Heart left ventricle (tissue), 16 donors: ENCODE measurements around the gene ARID5A. TPM values are rescaled to one million over a fixed set of nuclear protein-coding genes. Genes with fewer than 3 reads are reported as not detected.
A peak's percentile ranks its signal among the peaks of the same experiment; 100 is the strongest.

Experiments used
- ATAC-seq, 4 donors: fragments of 200-7000 bp; cut with Tn5 transposase; one replicate each; pipeline ENCODE4 v1.9.1; 2020 to 2022; ENCODE audit warnings: moderate library complexity in 4 of 4, mild to moderate bottlenecking in 3 of 4, moderate number of reproducible peaks in 1 of 4
- DNase-seq, 5 donors: peaks; one replicate each; pipeline ENCODE4 v3.0.0-alpha.2; 2020
- H3K27ac ChIP-seq, 12 donors: fragments of 200-600 bp; sonication (generic) in 4 of 12; one replicate each; pipeline versions ENCODE4 v1.5.0 to v1.8.0; 2016 to 2022; ENCODE audit warnings: mild to moderate bottlenecking in 2 of 12
- H3K27me3 ChIP-seq, 9 donors: fragments of 200-600 bp; sonication (generic) in 2 of 9; one replicate each; pipeline versions ENCODE4 v1.5.1 to v1.8.0; 2016 to 2022; ENCODE audit warnings: mild to moderate bottlenecking in 3 of 9
- H3K36me3 ChIP-seq, 9 donors: fragments of 200-600 bp; sonication (generic) in 2 of 9; one replicate each; pipeline versions ENCODE4 v1.5.0 to v1.8.0; 2018 to 2022; ENCODE audit warnings: mild to moderate bottlenecking in 2 of 9
- H3K4me1 ChIP-seq, 12 donors: fragments of 200-600 bp; sonication (generic) in 4 of 12; one replicate each; pipeline versions ENCODE4 v1.5.0 to v1.8.0; 2016 to 2022; ENCODE audit warnings: mild to moderate bottlenecking in 3 of 12
- H3K4me3 ChIP-seq, 12 donors: fragments of 200-600 bp; sonication (generic) in 4 of 12; one replicate each; pipeline versions ENCODE4 v1.5.0 to v1.8.0; 2017 to 2022; ENCODE audit warnings: mild to moderate bottlenecking in 9 of 12, moderate library complexity in 4 of 12
- H3K9me3 ChIP-seq, 12 donors: fragments of 200-600 bp; sonication (generic) in 4 of 12; one replicate each; pipeline versions ENCODE4 v1.5.0 to v1.8.0; 2016 to 2022; ENCODE audit warnings: mild to moderate bottlenecking in 1 of 12
- POLR2A ChIP-seq, 2 donors: fragments of 450-650 bp; IDR thresholded peaks; one replicate each; pipeline ENCODE4 v1.6.1; 2017; ENCODE audit warnings: antibody characterized with exemption in 2 of 2, mild to moderate bottlenecking in 2 of 2, moderate library complexity in 2 of 2
- WGBS, 4 donors: extraction: QIAGEN DNeasy Blood & Tissue Kit in 2 of 4; methylation state at CpG; one replicate each; pipeline versions ENCODE4 v1.1.5 to v1.1.7; 2013 to 2018; 5-methylcytosine and 5-hydroxymethylcytosine counted together
- intact Hi-C, 10 donors: fragments of 100-400 bp; cut with DNase I; formaldehyde crosslinking; loops; one replicate each; pipeline versions ENCODE4 v1.11.1 to v1.14.2; 2022
- polyA plus RNA-seq, 2 donors: library from polyadenylated mRNA; stranded (reverse); fragments of 200-250 nt; gene quantifications; one replicate each; pipeline ENCODE4 v1.2.3, GENCODE V29; 2013
- total RNA-seq, 9 donors: library from RNA; depleted of rRNA in 2 of 9; stranded (reverse); fragments of >200 nt in 2 of 9; fragmentation: NEBNext Ultra II Directional in 3 of 9; extraction: Animal tissue kit (Norgen Biotek cat#: 25700) in 3 of 9; gene quantifications; one replicate each; pipeline versions ENCODE4 v1.1.0 to v1.2.4, GENCODE V29; 2016 to 2023
- TF ChIP-seq, protein P1 (sequence below), 12 donors: fragments of 200-600 bp; sonication (generic) in 4 of 12; IDR thresholded peaks; one replicate each; pipeline versions ENCODE4 v1.5.0 to v1.8.0; 2018 to 2022; ENCODE audit warnings: antibody characterized with exemption in 12 of 12, mild to moderate bottlenecking in 5 of 12
- donor health status: ischemic (EF 13 %, LVEDD 7.1; RV severe dilation, severe dysfunction).
- donor health status: healthy with polysubstance abuse.
- donor health status: DM: no; HTN: yes; CAD: no.
- donor health status: DM: no; HTN: no; CAD: no.
- donor health status: ischemic (EF 25% LVEDD 6.9; RV normal size, moderate dysfunction).
- donor health status: ischemic (EF 25% LVEDD 5.7; RV mildly dilated, moderate dysfunction).
- donor health status: healthy.
- donor health status: DM: yes; HTN: yes; CAD: no.
- donor health status: ischemic (EF 35%, LVEDD 5.7; RV mildly dilated, moderate dysfunction).
- donor health status: nonischemic (EF 11% LVEDD 7.7; RV severe dilation, severe dysfunction).
- donor health status: DM: yes; HTN: yes; CAD: no.
- donor health status: PGD.
- donor health status: ischemic (EF 29% LVEDD 5.4; RV normal size, mild dysfunction).
- donor health status: nonischemic (EF 23%, LVEDD 6.1; RV moderate dilation, normal function).

The ARID5A gene
- total and polyA plus RNA-seq, 11 donors = 13.3 to 50.2 (median 35.6) TPM

DNA sequence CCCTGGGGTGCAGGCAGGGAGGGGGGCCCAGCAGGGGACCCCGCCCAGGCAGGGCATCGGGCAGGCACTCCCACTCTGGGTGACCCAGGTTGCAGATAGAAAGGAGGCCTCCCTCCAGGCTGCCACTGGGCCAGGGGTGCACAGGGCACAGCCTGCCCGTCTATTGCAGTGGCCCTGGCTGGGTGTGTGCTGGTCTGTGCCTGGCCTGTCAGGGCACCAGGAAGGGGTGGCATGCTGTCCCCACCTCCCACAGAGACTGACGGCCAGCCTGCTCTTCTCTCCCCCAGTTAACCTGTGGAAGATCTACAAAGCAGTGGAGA is 12.9 kb downstream of the ARID5A start:
- Histone ChIP-seq H3K27ac (peak overlapping the region in 1 of 12 donors; percentile 19), H3K27me3 (no peaks in the 10 kb centered on the region), H3K9me3 (no peaks in the 10 kb centered on the region), H3K4me1 (peaks cover 0 to 31% (median 6%) of the 10 kb centered on the region in 12 donors), H3K4me3 (no peak overlapping the region), H3K36me3 (peaks cover 2 to 90% (median 65%) of the 10 kb centered on the region in 9 donors)
- no peak for ATAC-seq
- DNase-seq = no peak
- TF ChIP-seq, protein P1, sequence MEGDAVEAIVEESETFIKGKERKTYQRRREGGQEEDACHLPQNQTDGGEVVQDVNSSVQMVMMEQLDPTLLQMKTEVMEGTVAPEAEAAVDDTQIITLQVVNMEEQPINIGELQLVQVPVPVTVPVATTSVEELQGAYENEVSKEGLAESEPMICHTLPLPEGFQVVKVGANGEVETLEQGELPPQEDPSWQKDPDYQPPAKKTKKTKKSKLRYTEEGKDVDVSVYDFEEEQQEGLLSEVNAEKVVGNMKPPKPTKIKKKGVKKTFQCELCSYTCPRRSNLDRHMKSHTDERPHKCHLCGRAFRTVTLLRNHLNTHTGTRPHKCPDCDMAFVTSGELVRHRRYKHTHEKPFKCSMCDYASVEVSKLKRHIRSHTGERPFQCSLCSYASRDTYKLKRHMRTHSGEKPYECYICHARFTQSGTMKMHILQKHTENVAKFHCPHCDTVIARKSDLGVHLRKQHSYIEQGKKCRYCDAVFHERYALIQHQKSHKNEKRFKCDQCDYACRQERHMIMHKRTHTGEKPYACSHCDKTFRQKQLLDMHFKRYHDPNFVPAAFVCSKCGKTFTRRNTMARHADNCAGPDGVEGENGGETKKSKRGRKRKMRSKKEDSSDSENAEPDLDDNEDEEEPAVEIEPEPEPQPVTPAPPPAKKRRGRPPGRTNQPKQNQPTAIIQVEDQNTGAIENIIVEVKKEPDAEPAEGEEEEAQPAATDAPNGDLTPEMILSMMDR (IDR thresholded peaks at IDR 0.05) = no peak
- no peak for TF ChIP-seq POLR2A (IDR thresholded peaks at IDR 0.05)
- intact Hi-C loops = no loop called here
- 67 to 94% (median 78%) methylated on average over 2 to 4 of the region's 4 CpGs for WGBS, 4 donors

DNA sequence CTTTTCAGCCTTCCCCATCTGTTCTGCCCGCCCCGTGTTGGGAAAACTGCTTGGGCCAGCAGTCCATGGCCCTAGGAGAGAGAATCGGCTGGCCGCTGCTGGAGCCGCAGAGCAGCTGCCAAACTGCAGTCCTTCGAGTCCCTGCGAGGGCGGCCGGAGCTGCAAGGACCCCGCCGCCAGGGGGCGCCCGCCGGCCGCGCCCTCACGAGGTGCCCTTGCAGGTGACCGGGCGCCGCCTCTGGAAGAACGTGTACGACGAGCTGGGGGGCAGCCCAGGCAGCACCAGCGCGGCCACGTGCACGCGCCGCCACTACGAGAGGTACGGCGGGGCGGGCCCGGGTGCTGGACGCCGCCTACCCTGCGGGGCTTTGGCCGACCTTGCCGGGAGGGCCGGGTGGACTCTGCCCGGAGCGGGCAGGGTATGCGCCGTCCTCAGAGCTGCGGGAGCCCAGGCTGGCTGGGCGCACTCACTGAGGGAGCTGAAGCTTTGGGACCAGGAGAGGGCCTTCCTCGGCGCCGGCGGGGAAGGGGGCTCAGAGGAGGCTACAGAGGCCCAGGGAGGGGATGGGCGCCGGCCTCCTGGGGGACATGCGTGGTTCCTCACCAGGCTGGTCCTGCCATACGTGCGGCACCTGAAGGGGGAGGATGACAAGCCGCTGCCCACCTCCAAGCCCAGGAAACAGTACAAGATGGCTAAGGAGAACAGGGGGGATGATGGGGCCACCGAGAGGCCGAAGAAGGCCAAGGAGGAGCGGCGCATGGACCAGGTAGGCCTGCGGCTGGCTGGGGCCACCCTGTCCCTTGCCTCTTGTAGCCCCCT is 13.6 kb downstream of the ARID5A start:
- Histone ChIP-seq H3K27ac (peak overlapping the region in 1 of 12 donors; percentile 19), H3K9me3 (no peaks in the 10 kb centered on the region), H3K4me1 (peaks cover 0 to 37% (median 9%) of the 10 kb centered on the region in 12 donors), H3K27me3 (no peaks in the 10 kb centered on the region), H3K36me3 (peaks cover 2 to 82% (median 59%) of the 10 kb centered on the region in 9 donors), H3K4me3 (no peak overlapping the region)
- intact Hi-C loops = loop anchor here in 1 of 10 donors (5.0 kb wide), 1 partner anchor 38 kb away; no protein-coding TSS in a partner anchor
- DNase-seq (peak in 1 of 5 donors; percentile 63), ATAC-seq (peak in 1 of 4 donors; percentile 9)
- TF ChIP-seq, protein P1 (IDR thresholded peaks at IDR 0.05) = peak in 10 of 12 donors; percentile 29 to 59 (median 44)
- no peak for TF ChIP-seq POLR2A (IDR thresholded peaks at IDR 0.05)
- 38 to 83% (median 73%) methylated on average over 13 to 61 of the region's 61 CpGs for WGBS, 4 donors

DNA sequence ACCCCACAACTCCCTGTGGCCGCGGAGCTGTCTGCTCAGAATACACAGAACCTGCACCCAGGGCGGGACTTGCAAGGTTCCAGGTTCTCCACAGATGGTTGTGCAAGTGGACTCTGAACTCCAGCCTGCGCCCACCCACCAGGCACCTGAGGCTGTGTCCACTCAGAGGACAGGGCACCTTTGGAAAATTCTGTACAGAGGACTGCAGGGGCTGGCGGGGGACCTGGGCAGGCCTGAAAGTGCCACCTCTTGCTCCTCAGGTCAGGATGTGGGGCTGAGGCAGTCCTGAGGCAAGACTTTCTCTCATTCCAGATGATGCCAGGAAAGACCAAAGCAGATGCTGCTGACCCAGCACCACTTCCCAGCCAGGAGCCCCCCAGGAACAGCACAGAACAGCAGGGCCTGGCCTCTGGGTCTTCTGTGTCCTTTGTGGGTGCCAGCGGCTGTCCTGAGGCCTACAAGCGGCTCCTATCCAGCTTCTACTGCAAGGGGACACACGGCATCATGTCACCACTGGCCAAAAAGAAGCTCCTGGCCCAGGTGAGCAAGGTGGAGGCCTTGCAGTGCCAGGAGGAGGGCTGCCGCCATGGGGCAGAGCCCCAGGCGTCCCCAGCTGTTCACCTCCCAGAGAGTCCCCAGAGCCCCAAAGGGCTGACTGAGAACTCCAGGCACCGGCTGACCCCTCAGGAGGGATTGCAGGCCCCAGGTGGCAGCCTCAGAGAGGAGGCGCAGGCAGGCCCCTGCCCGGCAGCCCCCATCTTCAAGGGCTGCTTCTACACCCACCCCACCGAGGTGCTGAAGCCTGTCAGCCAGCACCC is 14.4 kb downstream of the ARID5A start:
- Histone ChIP-seq H3K27ac (no peak overlapping the region), H3K36me3 (peaks cover 2 to 74% (median 57%) of the 10 kb centered on the region in 9 donors), H3K4me3 (no peak overlapping the region), H3K4me1 (peaks cover 0 to 32% (median 9%) of the 10 kb centered on the region in 12 donors), H3K9me3 (no peaks in the 10 kb centered on the region), H3K27me3 (no peaks in the 10 kb centered on the region)
- WGBS, 4 donors = 91 to 96% (median 92%) methylated on average over 12 to 14 of the region's 14 CpGs
- ATAC-seq (no peak), DNase-seq (no peak)
- TF ChIP-seq POLR2A (IDR thresholded peaks at IDR 0.05) = no peak
- intact Hi-C loops = loop anchor here in 1 of 10 donors (5.0 kb wide), 1 partner anchor 39 kb away; no protein-coding TSS in a partner anchor

DNA sequence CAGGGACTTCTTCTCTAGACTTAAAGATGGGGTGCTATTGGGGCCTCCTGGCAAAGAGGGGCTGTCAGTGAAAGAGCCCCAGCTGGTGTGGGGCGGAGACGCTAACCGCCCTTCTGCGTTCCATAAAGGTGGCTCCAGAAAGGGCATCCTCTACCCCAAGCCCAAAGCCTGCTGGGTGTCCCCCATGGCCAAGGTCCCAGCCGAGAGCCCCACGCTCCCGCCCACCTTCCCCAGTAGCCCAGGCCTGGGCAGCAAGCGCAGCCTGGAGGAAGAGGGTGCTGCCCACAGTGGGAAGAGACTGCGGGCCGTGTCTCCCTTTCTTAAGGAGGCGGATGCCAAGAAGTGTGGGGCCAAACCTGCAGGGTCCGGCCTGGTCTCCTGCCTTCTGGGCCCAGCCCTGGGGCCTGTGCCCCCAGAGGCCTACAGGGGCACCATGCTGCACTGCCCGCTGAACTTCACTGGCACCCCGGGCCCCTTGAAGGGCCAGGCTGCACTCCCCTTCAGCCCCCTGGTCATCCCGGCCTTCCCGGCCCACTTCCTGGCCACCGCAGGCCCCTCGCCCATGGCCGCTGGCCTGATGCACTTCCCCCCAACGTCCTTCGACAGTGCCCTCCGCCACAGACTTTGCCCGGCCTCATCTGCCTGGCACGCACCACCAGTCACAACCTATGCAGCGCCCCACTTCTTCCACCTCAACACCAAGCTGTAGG is 15.2 kb downstream of the ARID5A start:
- no peak overlapping the region for H3K4me3 ChIP-seq
- no peaks in the 10 kb centered on the region for H3K9me3 ChIP-seq
- 94 to 96% (median 95%) methylated on average over 25 of the region's 25 CpGs for WGBS, 4 donors
- no peak for ATAC-seq
- TF ChIP-seq, protein P1 (IDR thresholded peaks at IDR 0.05) = no peak
- no peak for TF ChIP-seq POLR2A (IDR thresholded peaks at IDR 0.05)
- intact Hi-C loops = loop anchor here in 1 of 10 donors (5.0 kb wide), 1 partner anchor 39 kb away; no protein-coding TSS in a partner anchor
- peaks cover 0 to 32% (median 9%) of the 10 kb centered on the region in 12 donors for H3K4me1 ChIP-seq
- no peaks in the 10 kb centered on the region for H3K27me3 ChIP-seq
- peaks cover 2 to 67% (median 57%) of the 10 kb centered on the region in 9 donors for H3K36me3 ChIP-seq
- H3K27ac ChIP-seq = no peak overlapping the region
- DNase-seq = no peak
